HCT116 (cell line): ENCODE measurements around the gene FAAP100. TPM values are rescaled to one million over a fixed set of nuclear protein-coding genes. Genes with fewer than 3 reads are reported as not detected.

Source experiments
- ATAC-seq: fragments of 200-7000 bp; cut with Tn5 transposase; 2 replicates; pipeline ENCODE4 v1.9.1; 2020; ENCODE audit warnings: mild to moderate bottlenecking, moderate library complexity
- BruUV-seq: library from RNA; stranded (reverse); fragments of 400-500 nt; replicated peaks from 2 replicates; lab custom pipeline; 2021; lab: Mats Ljungman, UMichigan
- CTCF ChIA-PET: fragments of 300-600 bp; sonication (Branson Sonifier 250); formaldehyde crosslinking; loops from one replicate; lab custom pipeline; 2021; ENCODE audit warnings: antibody characterized with exemption; lab: Charles Lee
- POLR2A ChIA-PET: fragments of 300-600, 350-600 bp; sonication (Branson Sonifier 250); formaldehyde crosslinking; loops from one replicate; lab custom pipeline; 2021; ENCODE audit warnings: antibody characterized with exemption; lab: Charles Lee
- RAD21 ChIA-PET, 2 experiments: fragments of 300-600 bp; sonication (Branson Sonifier 250); formaldehyde crosslinking; loops; one replicate each; lab custom pipeline; 2023; ENCODE audit warnings: low total read pairs in 2 of 2; ENCODE audit not compliant: uncharacterized antibody in 2 of 2, unreplicated experiment in 2 of 2, low non-redundant PET in 1 of 2; lab: Charles Lee
- DNase-seq: peaks from one replicate; pipeline ENCODE4 v3.0.0-alpha.2; 2010; ENCODE audit warnings: low read depth, low spot score
- H2AFZ ChIP-seq: fragments of 200-600 bp; shearing (Covaris generic), sonication (generic); 2 replicates; pipeline ENCODE4 v1.6.1; 2017; ENCODE audit warnings: low read depth, mixed run types, mixed read lengths, antibody characterized with exemption, low read length; ENCODE audit not compliant: poor library complexity, severe bottlenecking
- H3K27ac ChIP-seq: 2 replicates; pipeline ENCODE4 v1.5.1; 2012; ENCODE audit warnings: low read depth, low read length
- H3K27me3 ChIP-seq: fragments of 200-600 bp; sonication (generic); 2 replicates; pipeline ENCODE4 v1.6.1; 2016; ENCODE audit warnings: mixed run types, low read length, mixed read lengths; ENCODE audit not compliant: insufficient read depth
- H3K36me3 ChIP-seq, 2 experiments: fragments of 200-500 bp in 1 of 2; fragments of 200-600 bp in 1 of 2; sonication (Bioruptor generic) in 1 of 2; sonication (generic) in 1 of 2; 2 replicates each; pipeline versions ENCODE4 v1.5.1 to v1.6.1; 2014 to 2016; ENCODE audit warnings: low read length in 2 of 2, inconsistent platforms in 1 of 2, mixed read lengths in 1 of 2, mixed run types in 1 of 2; ENCODE audit not compliant: insufficient read depth in 2 of 2, control insufficient read depth in 1 of 2
- H3K4me1 ChIP-seq, 2 experiments: fragments of 200-600 bp in 1 of 2; sonication (generic) in 1 of 2; 2 replicates each; pipeline versions ENCODE4 v1.5.1 to v1.6.1; 2012 to 2017; ENCODE audit warnings: low read length in 2 of 2, inconsistent platforms in 1 of 2, mild to moderate bottlenecking in 1 of 2, mixed read lengths in 1 of 2, mixed run types in 1 of 2, moderate library complexity in 1 of 2; ENCODE audit not compliant: insufficient read depth in 2 of 2, control insufficient read depth in 1 of 2
- H3K4me2 ChIP-seq: fragments of 200-600 bp; sonication (generic); 2 replicates; pipeline ENCODE4 v1.6.1; 2017; ENCODE audit warnings: mixed run types, low read length, mixed read lengths
- H3K4me3 ChIP-seq, 2 experiments: fragments of 200-600 bp in 1 of 2; sonication (generic) in 1 of 2; replicated peaks in 1 of 2; 2 replicates each; pipeline ENCODE4 v1.5.1; 2011 to 2016; ENCODE audit warnings: low read length in 2 of 2, control low read depth in 1 of 2, low read depth in 1 of 2, mild to moderate bottlenecking in 1 of 2, mixed read lengths in 1 of 2, mixed run types in 1 of 2
- H3K79me2 ChIP-seq: fragments of 200-600 bp; sonication (generic); 2 replicates; pipeline ENCODE4 v1.6.1; 2017; ENCODE audit warnings: mild to moderate bottlenecking, mixed run types, low read length, moderate library complexity, mixed read lengths; ENCODE audit not compliant: insufficient read depth
- H3K9ac ChIP-seq: fragments of 200-600 bp; sonication (generic); 2 replicates; pipeline ENCODE4 v1.6.1; 2016; ENCODE audit warnings: low read length, mixed read lengths
- H3K9me2 ChIP-seq: fragments of 200-600 bp; sonication (generic), shearing (Covaris generic); 2 replicates; pipeline ENCODE4 v1.6.1; 2017; ENCODE audit warnings: mixed run types, mild to moderate bottlenecking, moderate library complexity; ENCODE audit not compliant: insufficient read depth
- H3K9me3 ChIP-seq, 2 experiments: fragments of 200-500 bp in 1 of 2; fragments of 200-600 bp in 1 of 2; sonication (Bioruptor generic) in 1 of 2; sonication (generic) in 1 of 2; 2 replicates each; pipeline ENCODE4 v1.6.1; 2014 to 2017; ENCODE audit warnings: low read length in 2 of 2, mixed read lengths in 2 of 2, inconsistent platforms in 1 of 2, low read depth in 1 of 2, mild to moderate bottlenecking in 1 of 2, mixed run types in 1 of 2, moderate library complexity in 1 of 2; ENCODE audit not compliant: control insufficient read depth in 1 of 2, insufficient read depth in 1 of 2
- H4K20me1 ChIP-seq: fragments of 200-600 bp; sonication (generic), shearing (Covaris generic); 2 replicates; pipeline ENCODE4 v1.6.1; 2017; ENCODE audit warnings: mixed run types, mild to moderate bottlenecking, moderate library complexity; ENCODE audit not compliant: insufficient read depth
- CBX3 ChIP-seq: IDR thresholded peaks from 2 replicates; pipeline ENCODE4 v1.6.1; 2012; ENCODE audit warnings: low read depth
- CEBPB ChIP-seq: IDR thresholded peaks from 2 replicates; pipeline ENCODE4 v1.6.1; 2012; ENCODE audit warnings: low read depth
- EGR1 ChIP-seq: IDR thresholded peaks from 2 replicates; pipeline ENCODE4 v1.6.1; 2012; ENCODE audit warnings: low read depth
- ELF1 ChIP-seq: IDR thresholded peaks from 2 replicates; pipeline ENCODE4 v1.6.1; 2012; ENCODE audit warnings: low read depth, borderline replicate concordance
- EZH2 ChIP-seq: fragments of 200-600 bp; sonication (generic); IDR thresholded peaks from 2 replicates; pipeline ENCODE4 v1.6.1; 2017; ENCODE audit warnings: antibody characterized with exemption, mixed run types
- EZH2phosphoT487 ChIP-seq: fragments of 200-600 bp; IDR thresholded peaks from 2 replicates; pipeline ENCODE4 v1.6.1; 2018; ENCODE audit warnings: antibody characterized with exemption, borderline replicate concordance
- FOSL1 ChIP-seq: IDR thresholded peaks from 2 replicates; pipeline ENCODE4 v1.6.1; 2012; ENCODE audit warnings: low read depth
- POLR2A ChIP-seq: IDR thresholded peaks from 2 replicates; pipeline ENCODE4 v1.7.0; 2011; ENCODE audit warnings: borderline replicate concordance; ENCODE audit not compliant: insufficient read depth, insufficient read length; ENCODE audit errors: extremely low read depth
- POLR2AphosphoS5 ChIP-seq: IDR thresholded peaks from 2 replicates; pipeline ENCODE4 v1.6.1; 2011; ENCODE audit warnings: mild to moderate bottlenecking, low read depth, low read length, moderate library complexity
- RAD21 ChIP-seq: IDR thresholded peaks from 2 replicates; pipeline ENCODE4 v1.6.1; 2012; ENCODE audit warnings: low read depth, mild to moderate bottlenecking
- SIN3A ChIP-seq: IDR thresholded peaks from 2 replicates; pipeline ENCODE4 v1.6.1; 2012; ENCODE audit warnings: low read depth
- SP1 ChIP-seq: IDR thresholded peaks from 2 replicates; pipeline ENCODE4 v1.6.1; 2012; ENCODE audit warnings: low read depth
- intact Hi-C: fragments of 100-400 bp; cut with micrococcal nuclease; formaldehyde crosslinking; loops from 2 replicates; pipeline ENCODE4 v1.10.0; 2022
- total RNA-seq: library from RNA; stranded (reverse); gene quantifications from one replicate; pipeline ENCODE4 v1.2.1, GENCODE V29; 2021; ENCODE audit not compliant: unreplicated experiment
- TF ChIP-seq, protein P1 (sequence below): IDR thresholded peaks from 2 replicates; pipeline ENCODE4 v1.6.1; 2012
- TF ChIP-seq, protein P2 (sequence below): IDR thresholded peaks from 2 replicates; pipeline ENCODE4 v1.6.1; 2011; ENCODE audit warnings: mild to moderate bottlenecking, low read length, moderate library complexity; ENCODE audit not compliant: insufficient replicate concordance; ENCODE audit errors: extremely low read depth
- TF ChIP-seq, protein P3 (sequence below): IDR thresholded peaks from 2 replicates; pipeline ENCODE4 v1.6.1; 2012

FAAP100 gene
- total RNA-seq, 1 experiment from 2014 or later, result 53.4 TPM

GRCh38 chr17:81570964-81571363, 18.8 kb upstream of the FAAP100 start:
- RAD21 ChIA-PET, result no interaction called here
- H3K9ac ChIP-seq, result no peak overlapping the region
- no peak overlapping the region for H3K4me2 ChIP-seq
- ATAC-seq (no peak), DNase-seq (no peak)
- H3K27ac ChIP-seq, result no peak overlapping the region; the same call in 1 of the 2 replicates
- CTCF ChIA-PET, result no interaction called here
- H3K27me3 ChIP-seq, result no peaks in the 10 kb centered on the region
- peaks cover 7% of the 10 kb centered on the region; the same call in 1 of the 2 replicates for H4K20me1 ChIP-seq
- no peaks in the 10 kb centered on the region for H3K9me2 ChIP-seq
- intact Hi-C loops, result no loop called here
- peaks cover 55 to 73% of the 10 kb centered on the region in 2 experiments for H3K36me3 ChIP-seq
- H3K79me2 ChIP-seq, result peaks cover 36% of the 10 kb centered on the region
- no peak overlapping the region for H3K4me3 ChIP-seq
- no peak for TF ChIP-seq ELF1
- TF ChIP-seq EZH2, result no peak
- no peak for TF ChIP-seq SP1
- TF ChIP-seq, protein P1, sequence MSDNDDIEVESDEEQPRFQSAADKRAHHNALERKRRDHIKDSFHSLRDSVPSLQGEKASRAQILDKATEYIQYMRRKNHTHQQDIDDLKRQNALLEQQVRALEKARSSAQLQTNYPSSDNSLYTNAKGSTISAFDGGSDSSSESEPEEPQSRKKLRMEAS, result no peak
- no peak for TF ChIP-seq CBX3
- H3K4me1 ChIP-seq, result peaks cover 18 to 24% of the 10 kb centered on the region in 2 experiments
- no TSS peak for BruUV-seq
- POLR2A ChIA-PET, result no interaction called here
- no peaks in the 10 kb centered on the region for H3K9me3 ChIP-seq
- H2AFZ ChIP-seq, result no peak overlapping the region

DNA sequence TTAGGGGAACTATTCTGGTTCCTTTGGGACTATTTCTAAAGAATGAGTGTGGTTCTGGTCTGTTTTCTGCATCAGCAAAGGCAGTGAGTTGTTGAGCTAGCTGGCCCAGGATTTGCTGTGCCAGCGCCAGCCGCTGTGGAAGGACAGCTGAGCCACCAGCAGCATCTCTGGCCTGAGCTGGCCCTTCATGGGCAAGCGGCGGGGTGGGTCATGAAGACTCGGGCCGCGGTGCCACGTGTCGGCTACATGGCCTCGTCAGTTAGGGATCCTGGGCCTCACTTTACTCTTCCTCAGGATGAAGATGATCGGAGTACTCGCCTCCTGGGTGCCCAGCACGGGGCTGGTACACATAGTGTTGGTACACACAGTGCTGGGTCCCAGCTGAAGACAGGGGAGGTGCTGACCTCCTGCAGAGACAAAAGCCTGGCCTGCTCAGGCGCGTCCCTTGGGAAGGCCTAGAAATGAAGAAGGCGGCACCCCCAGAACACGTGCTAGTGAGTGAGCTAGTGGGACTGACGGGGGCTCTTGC, 17.9 kb upstream of the FAAP100 start:
- intact Hi-C loops, result loop anchor here (5.0 kb wide), 1 partner anchor 32 kb away; no protein-coding TSS in a partner anchor

More for the DNA sequence above, 17.9 kb upstream of the FAAP100 start:
- Histone ChIP-seq H3K9me3 (no peaks in the 10 kb centered on the region), H3K4me3 (no peak overlapping the region), H3K4me2 (no peak overlapping the region), H3K36me3 (peaks cover 56 to 76% of the 10 kb centered on the region in 2 experiments), H3K9ac (no peak overlapping the region), H3K27me3 (no peaks in the 10 kb centered on the region), H3K4me1 (peaks cover 18 to 24% of the 10 kb centered on the region in 2 experiments), H3K9me2 (no peaks in the 10 kb centered on the region), H4K20me1 (peaks cover 3% of the 10 kb centered on the region; the same call in 1 of the 2 replicates), H3K79me2 (peaks cover 29% of the 10 kb centered on the region), H2AFZ (no peak overlapping the region), H3K27ac (no peak overlapping the region; the same call in 1 of the 2 replicates)
- ChIA-PET RAD21 (no interaction called here), POLR2A (no interaction called here), CTCF (no interaction called here)
- TF ChIP-seq POLR2AphosphoS5, result no peak
- TF ChIP-seq EGR1, result no peak
- TF ChIP-seq, protein P2, sequence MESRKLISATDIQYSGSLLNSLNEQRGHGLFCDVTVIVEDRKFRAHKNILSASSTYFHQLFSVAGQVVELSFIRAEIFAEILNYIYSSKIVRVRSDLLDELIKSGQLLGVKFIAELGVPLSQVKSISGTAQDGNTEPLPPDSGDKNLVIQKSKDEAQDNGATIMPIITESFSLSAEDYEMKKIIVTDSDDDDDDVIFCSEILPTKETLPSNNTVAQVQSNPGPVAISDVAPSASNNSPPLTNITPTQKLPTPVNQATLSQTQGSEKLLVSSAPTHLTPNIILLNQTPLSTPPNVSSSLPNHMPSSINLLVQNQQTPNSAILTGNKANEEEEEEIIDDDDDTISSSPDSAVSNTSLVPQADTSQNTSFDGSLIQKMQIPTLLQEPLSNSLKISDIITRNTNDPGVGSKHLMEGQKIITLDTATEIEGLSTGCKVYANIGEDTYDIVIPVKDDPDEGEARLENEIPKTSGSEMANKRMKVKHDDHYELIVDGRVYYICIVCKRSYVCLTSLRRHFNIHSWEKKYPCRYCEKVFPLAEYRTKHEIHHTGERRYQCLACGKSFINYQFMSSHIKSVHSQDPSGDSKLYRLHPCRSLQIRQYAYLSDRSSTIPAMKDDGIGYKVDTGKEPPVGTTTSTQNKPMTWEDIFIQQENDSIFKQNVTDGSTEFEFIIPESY, result no peak
- TF ChIP-seq FOSL1, result no peak
- no peak for TF ChIP-seq RAD21
- TF ChIP-seq POLR2A, result no peak
- TF ChIP-seq CEBPB, result no peak
- no peak for TF ChIP-seq EZH2
- TF ChIP-seq, protein P3, sequence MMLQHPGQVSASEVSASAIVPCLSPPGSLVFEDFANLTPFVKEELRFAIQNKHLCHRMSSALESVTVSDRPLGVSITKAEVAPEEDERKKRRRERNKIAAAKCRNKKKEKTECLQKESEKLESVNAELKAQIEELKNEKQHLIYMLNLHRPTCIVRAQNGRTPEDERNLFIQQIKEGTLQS, result no peak
- TF ChIP-seq SIN3A, result no peak
- TF ChIP-seq ELF1, result no peak
- TF ChIP-seq EZH2phosphoT487, result no peak
- no TSS peak for BruUV-seq
- ATAC-seq (no peak), DNase-seq (no peak)
